K562 (cell line): ENCODE measurements around the gene SLCO3A1. TPM values are rescaled to one million over a fixed set of nuclear protein-coding genes. Genes with fewer than 3 reads are reported as not detected.

Experiments
- ATAC-seq: fragments of 200-7000 bp; cut with Tn5 transposase; 3 replicates; pipeline ENCODE4 v1.9.1; 2020; ENCODE audit warnings: moderate library complexity
- BruUV-seq: library from RNA; stranded (reverse); fragments of 400-500 nt; replicated peaks from 2 replicates; lab custom pipeline; 2021; lab: Mats Ljungman, UMichigan
- CTCF ChIA-PET: fragments of 300-600 bp; formaldehyde crosslinking; extraction: SDS; loops from one replicate; lab custom pipeline; 2021; ENCODE audit warnings: low intra/inter-chr PET ratio; lab: Yijun Ruan, JAX
- POLR2A ChIA-PET: fragments of 300-600, 350-650 bp; sonication (Branson Sonifier 250); formaldehyde crosslinking; extraction: SDS; loops from one replicate; lab custom pipeline; 2021; ENCODE audit warnings: antibody characterized with exemption, inconsistent platforms; lab: Yijun Ruan, JAX
- DNase-seq, 4 experiments: peaks; one replicate each; pipeline versions ENCODE4 v3.0.0 to v3.0.0-alpha.2; 2011 to 2018; ENCODE audit warnings: low spot score in 3 of 4, mixed read lengths in 3 of 4; ENCODE audit errors: extremely low read depth in 1 of 4
- FAIRE-seq: peaks from 2 replicates; lab custom pipeline; 2011; peaks lifted over from hg19 to GRCh38; lab: Jason Lieb, UNC
- H2AFZ ChIP-seq: 2 replicates; pipeline ENCODE4 v1.6.0; 2011; ENCODE audit warnings: low read depth, low read length, control low read depth, inconsistent platforms
- H3K27ac ChIP-seq: fragments of 200-600 bp; 3 replicates; pipeline ENCODE4 v1.8.0; 2011; ENCODE audit warnings: low read depth, mild to moderate bottlenecking, control low read depth, inconsistent platforms, low read length, moderate library complexity, mixed read lengths; ENCODE audit errors: extremely low read depth
- H3K27me3 ChIP-seq, 2 experiments: fragments of 300-600 bp in 1 of 2; 2 replicates in 1 of 2; 3 replicates in 1 of 2; pipeline versions ENCODE4 v1.6.0 to v1.8.0; 2011; ENCODE audit warnings: inconsistent platforms in 2 of 2, low read length in 2 of 2, mild to moderate bottlenecking in 1 of 2, mixed read lengths in 1 of 2, moderate library complexity in 1 of 2; ENCODE audit not compliant: control insufficient read depth in 2 of 2, insufficient read depth in 2 of 2
- H3K36me3 ChIP-seq: fragments of 300-600 bp; 3 replicates; pipeline ENCODE4 v1.8.0; 2011; ENCODE audit warnings: mild to moderate bottlenecking, low read length, inconsistent platforms; ENCODE audit not compliant: control insufficient read depth, insufficient read depth
- H3K4me1 ChIP-seq, 2 experiments: fragments of 200-600 bp in 1 of 2; replicated peaks in 1 of 2; 2 replicates in 1 of 2; 3 replicates in 1 of 2; pipeline versions ENCODE4 v1.5.1 to v1.8.0; 2011; ENCODE audit warnings: inconsistent platforms in 2 of 2, low read length in 2 of 2, mild to moderate bottlenecking in 1 of 2, mixed read lengths in 1 of 2, moderate library complexity in 1 of 2; ENCODE audit not compliant: control insufficient read depth in 2 of 2, insufficient read depth in 2 of 2
- H3K4me2 ChIP-seq: 2 replicates; pipeline ENCODE4 v1.6.1; 2011; ENCODE audit warnings: low read length, control low read depth, inconsistent platforms, mixed read lengths; ENCODE audit not compliant: insufficient read depth
- H3K4me3 ChIP-seq: fragments of 200-600 bp; sonication (generic), shearing (Covaris generic); 2 replicates; pipeline ENCODE4 v1.5.1; 2016; ENCODE audit warnings: control low read depth, inconsistent platforms
- H3K79me2 ChIP-seq: fragments of 200-600 bp; 3 replicates; pipeline ENCODE4 v1.8.0; 2011; ENCODE audit warnings: low read length, inconsistent platforms; ENCODE audit not compliant: control insufficient read depth, insufficient read depth
- H3K9ac ChIP-seq, 2 experiments: 2 replicates each; pipeline versions ENCODE4 v1.6.0 to v1.6.1; 2011; ENCODE audit warnings: low read depth in 2 of 2, low read length in 2 of 2, control low read depth in 1 of 2, inconsistent platforms in 1 of 2, mild to moderate bottlenecking in 1 of 2, mixed read lengths in 1 of 2; ENCODE audit not compliant: insufficient read depth in 1 of 2
- H3K9me1 ChIP-seq: one replicate; pipeline ENCODE4 v1.6.0; 2011; ENCODE audit warnings: inconsistent platforms, mild to moderate bottlenecking, low read length, moderate library complexity; ENCODE audit not compliant: control insufficient read depth, insufficient read depth
- H3K9me3 ChIP-seq: replicated peaks from 2 replicates; pipeline ENCODE4 v1.5.1; 2011; ENCODE audit warnings: low read depth, low read length, inconsistent platforms; ENCODE audit not compliant: control insufficient read depth, insufficient read depth
- H4K20me1 ChIP-seq: replicated peaks from 2 replicates; pipeline ENCODE4 v1.6.1; 2011; ENCODE audit warnings: low read length, inconsistent platforms, mixed read lengths; ENCODE audit not compliant: control insufficient read depth, insufficient read depth
- BRD9 ChIP-seq: fragments of 450-650 bp; IDR thresholded peaks from 2 replicates; pipeline ENCODE4 v1.6.1; 2018; ENCODE audit warnings: low read depth; ENCODE audit not compliant: partially characterized antibody
- CCNT2 ChIP-seq: IDR thresholded peaks from 2 replicates; pipeline ENCODE4 v1.6.1; 2011; ENCODE audit warnings: borderline replicate concordance, low read depth, mild to moderate bottlenecking, moderate library complexity, mixed read lengths, low read length; ENCODE audit not compliant: insufficient read length; ENCODE audit errors: extremely low read depth
- FOXK1 ChIP-seq: sonication (generic); formaldehyde crosslinking; IDR thresholded peaks from 2 replicates; pipeline ENCODE4 v1.8.0; 2022; ENCODE audit warnings: missing genetic modification reagents, mild to moderate bottlenecking, borderline replicate concordance
- HNRNPUL1 ChIP-seq: fragments of 200-400 bp; formaldehyde crosslinking; IDR thresholded peaks from 2 replicates; pipeline ENCODE4 v1.6.1; 2017; ENCODE audit warnings: low read length
- THAP7 ChIP-seq: fragments of 250-450 bp; sonication (Bioruptor Pico); IDR thresholded peaks from 2 replicates; pipeline ENCODE4 v1.5.0; 2021
- ZBTB7A ChIP-seq: IDR thresholded peaks from 2 replicates; pipeline ENCODE4 v1.6.1; 2011; ENCODE audit warnings: low read depth, mild to moderate bottlenecking, low read length, moderate library complexity, borderline replicate concordance; ENCODE audit not compliant: control insufficient read depth
- ZNF184 ChIP-seq: sonication (generic); formaldehyde crosslinking; IDR thresholded peaks from 2 replicates; pipeline ENCODE4 v1.5.0; 2020; ENCODE audit warnings: missing genetic modification reagents
- ZNF444 ChIP-seq: fragments of 250-450 bp; sonication (Bioruptor Pico); IDR thresholded peaks from 2 replicates; pipeline ENCODE4 v1.4.0; 2020; ENCODE audit warnings: mild to moderate bottlenecking, moderate library complexity
- WGBS: fragments of 100-300 bp; shearing (Covaris generic); methylation state at CpG from one replicate; pipeline ENCODE4 v1.1.6; 2016; ENCODE audit warnings: low coverage, mixed read lengths; ENCODE audit not compliant: insufficient coverage; ENCODE audit errors: missing lambda C conversion rate; 5-methylcytosine and 5-hydroxymethylcytosine counted together
- in situ Hi-C: fragments of 300-500 bp; cut with MboI; formaldehyde crosslinking; loops from 4 replicates; pipeline ENCODE4 v1.15.0; 2018; ENCODE audit warnings: inconsistent platforms, mixed read lengths
- intact Hi-C: fragments of 100-400 bp; cut with micrococcal nuclease; formaldehyde crosslinking; loops from 2 replicates; pipeline ENCODE4 v1.14.2; 2022
- polyA plus RNA-seq, 8 experiments: library from polyadenylated mRNA; depleted of rRNA in 4 of 8; stranded (reverse) in 5 of 8; unstranded in 3 of 8; fragments of >200 nt; fragmentation: Nextera tagmentation in 2 of 8; fragmentation: Illumina TruSeq in 1 of 8; extraction: Ambion mirVana in 2 of 8; extraction: Trizol in 1 of 8; gene quantifications; 2 replicates each; pipeline versions ENCODE4 v1.2.1 to v1.2.3, GENCODE V29; 2011 to 2014; ENCODE audit warnings: inconsistent platforms in 1 of 8, missing spikeins in 1 of 8
- total RNA-seq, 7 experiments: library from RNA; depleted of rRNA in 6 of 7; stranded (reverse); fragments of >200 nt in 6 of 7; fragmentation: Illumina TruSeq in 2 of 7; extraction: Trizol in 2 of 7; gene quantifications; 2 replicates each; pipeline versions ENCODE4 v1.2.1 to v1.2.3, GENCODE V29; 2011 to 2021; ENCODE audit warnings: low replicate concordance in 1 of 7
- TF ChIP-seq, protein P1 (sequence below): fragments of 450-650 bp; IDR thresholded peaks from 2 replicates; pipeline ENCODE4 v1.6.1; 2016; ENCODE audit warnings: mild to moderate bottlenecking, moderate library complexity

SLCO3A1 gene
- total and polyA plus RNA-seq, 9 of the 15 experiments (the other 6 are each of a cell fraction or from before 2014, with no cell fraction given), result 0.01 to 0.84 (median 0.06) TPM; not detected in 3

- FAIRE-seq, result no peak
- POLR2A ChIA-PET, result no interaction called here
- intact Hi-C loops, result loop anchor here (5.0 kb wide), 2 partner anchors 222 to 367 kb away; partner anchors contain the start of gene SLCO3A1
Measured at GRCh38 chr15:92074646-92075045, 221.1 kb downstream of the SLCO3A1 start.

More at GRCh38 chr15:92074646-92075045, 221.1 kb downstream of the SLCO3A1 start:
- DNase-seq (no peak), ATAC-seq (no peak)
- TF ChIP-seq, protein P1, sequence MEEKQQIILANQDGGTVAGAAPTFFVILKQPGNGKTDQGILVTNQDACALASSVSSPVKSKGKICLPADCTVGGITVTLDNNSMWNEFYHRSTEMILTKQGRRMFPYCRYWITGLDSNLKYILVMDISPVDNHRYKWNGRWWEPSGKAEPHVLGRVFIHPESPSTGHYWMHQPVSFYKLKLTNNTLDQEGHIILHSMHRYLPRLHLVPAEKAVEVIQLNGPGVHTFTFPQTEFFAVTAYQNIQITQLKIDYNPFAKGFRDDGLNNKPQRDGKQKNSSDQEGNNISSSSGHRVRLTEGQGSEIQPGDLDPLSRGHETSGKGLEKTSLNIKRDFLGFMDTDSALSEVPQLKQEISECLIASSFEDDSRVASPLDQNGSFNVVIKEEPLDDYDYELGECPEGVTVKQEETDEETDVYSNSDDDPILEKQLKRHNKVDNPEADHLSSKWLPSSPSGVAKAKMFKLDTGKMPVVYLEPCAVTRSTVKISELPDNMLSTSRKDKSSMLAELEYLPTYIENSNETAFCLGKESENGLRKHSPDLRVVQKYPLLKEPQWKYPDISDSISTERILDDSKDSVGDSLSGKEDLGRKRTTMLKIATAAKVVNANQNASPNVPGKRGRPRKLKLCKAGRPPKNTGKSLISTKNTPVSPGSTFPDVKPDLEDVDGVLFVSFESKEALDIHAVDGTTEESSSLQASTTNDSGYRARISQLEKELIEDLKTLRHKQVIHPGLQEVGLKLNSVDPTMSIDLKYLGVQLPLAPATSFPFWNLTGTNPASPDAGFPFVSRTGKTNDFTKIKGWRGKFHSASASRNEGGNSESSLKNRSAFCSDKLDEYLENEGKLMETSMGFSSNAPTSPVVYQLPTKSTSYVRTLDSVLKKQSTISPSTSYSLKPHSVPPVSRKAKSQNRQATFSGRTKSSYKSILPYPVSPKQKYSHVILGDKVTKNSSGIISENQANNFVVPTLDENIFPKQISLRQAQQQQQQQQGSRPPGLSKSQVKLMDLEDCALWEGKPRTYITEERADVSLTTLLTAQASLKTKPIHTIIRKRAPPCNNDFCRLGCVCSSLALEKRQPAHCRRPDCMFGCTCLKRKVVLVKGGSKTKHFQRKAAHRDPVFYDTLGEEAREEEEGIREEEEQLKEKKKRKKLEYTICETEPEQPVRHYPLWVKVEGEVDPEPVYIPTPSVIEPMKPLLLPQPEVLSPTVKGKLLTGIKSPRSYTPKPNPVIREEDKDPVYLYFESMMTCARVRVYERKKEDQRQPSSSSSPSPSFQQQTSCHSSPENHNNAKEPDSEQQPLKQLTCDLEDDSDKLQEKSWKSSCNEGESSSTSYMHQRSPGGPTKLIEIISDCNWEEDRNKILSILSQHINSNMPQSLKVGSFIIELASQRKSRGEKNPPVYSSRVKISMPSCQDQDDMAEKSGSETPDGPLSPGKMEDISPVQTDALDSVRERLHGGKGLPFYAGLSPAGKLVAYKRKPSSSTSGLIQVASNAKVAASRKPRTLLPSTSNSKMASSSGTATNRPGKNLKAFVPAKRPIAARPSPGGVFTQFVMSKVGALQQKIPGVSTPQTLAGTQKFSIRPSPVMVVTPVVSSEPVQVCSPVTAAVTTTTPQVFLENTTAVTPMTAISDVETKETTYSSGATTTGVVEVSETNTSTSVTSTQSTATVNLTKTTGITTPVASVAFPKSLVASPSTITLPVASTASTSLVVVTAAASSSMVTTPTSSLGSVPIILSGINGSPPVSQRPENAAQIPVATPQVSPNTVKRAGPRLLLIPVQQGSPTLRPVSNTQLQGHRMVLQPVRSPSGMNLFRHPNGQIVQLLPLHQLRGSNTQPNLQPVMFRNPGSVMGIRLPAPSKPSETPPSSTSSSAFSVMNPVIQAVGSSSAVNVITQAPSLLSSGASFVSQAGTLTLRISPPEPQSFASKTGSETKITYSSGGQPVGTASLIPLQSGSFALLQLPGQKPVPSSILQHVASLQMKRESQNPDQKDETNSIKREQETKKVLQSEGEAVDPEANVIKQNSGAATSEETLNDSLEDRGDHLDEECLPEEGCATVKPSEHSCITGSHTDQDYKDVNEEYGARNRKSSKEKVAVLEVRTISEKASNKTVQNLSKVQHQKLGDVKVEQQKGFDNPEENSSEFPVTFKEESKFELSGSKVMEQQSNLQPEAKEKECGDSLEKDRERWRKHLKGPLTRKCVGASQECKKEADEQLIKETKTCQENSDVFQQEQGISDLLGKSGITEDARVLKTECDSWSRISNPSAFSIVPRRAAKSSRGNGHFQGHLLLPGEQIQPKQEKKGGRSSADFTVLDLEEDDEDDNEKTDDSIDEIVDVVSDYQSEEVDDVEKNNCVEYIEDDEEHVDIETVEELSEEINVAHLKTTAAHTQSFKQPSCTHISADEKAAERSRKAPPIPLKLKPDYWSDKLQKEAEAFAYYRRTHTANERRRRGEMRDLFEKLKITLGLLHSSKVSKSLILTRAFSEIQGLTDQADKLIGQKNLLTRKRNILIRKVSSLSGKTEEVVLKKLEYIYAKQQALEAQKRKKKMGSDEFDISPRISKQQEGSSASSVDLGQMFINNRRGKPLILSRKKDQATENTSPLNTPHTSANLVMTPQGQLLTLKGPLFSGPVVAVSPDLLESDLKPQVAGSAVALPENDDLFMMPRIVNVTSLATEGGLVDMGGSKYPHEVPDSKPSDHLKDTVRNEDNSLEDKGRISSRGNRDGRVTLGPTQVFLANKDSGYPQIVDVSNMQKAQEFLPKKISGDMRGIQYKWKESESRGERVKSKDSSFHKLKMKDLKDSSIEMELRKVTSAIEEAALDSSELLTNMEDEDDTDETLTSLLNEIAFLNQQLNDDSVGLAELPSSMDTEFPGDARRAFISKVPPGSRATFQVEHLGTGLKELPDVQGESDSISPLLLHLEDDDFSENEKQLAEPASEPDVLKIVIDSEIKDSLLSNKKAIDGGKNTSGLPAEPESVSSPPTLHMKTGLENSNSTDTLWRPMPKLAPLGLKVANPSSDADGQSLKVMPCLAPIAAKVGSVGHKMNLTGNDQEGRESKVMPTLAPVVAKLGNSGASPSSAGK, result no peak
- no peak for TF ChIP-seq BRD9
- no peak for TF ChIP-seq ZBTB7A
- no peak for TF ChIP-seq ZNF444 (CRISPR knock-in tag)
- no peak for TF ChIP-seq FOXK1
- no peak for TF ChIP-seq CCNT2
- TF ChIP-seq HNRNPUL1, result no peak
- no peak for TF ChIP-seq ZNF184 (CRISPR knock-in tag)
- no peak for TF ChIP-seq THAP7 (CRISPR knock-in tag)
- no TSS peak for BruUV-seq
- WGBS, result 3% methylated on average over 5 of the region's 5 CpGs
- Histone ChIP-seq H3K9me3 (no peaks in the 10 kb centered on the region), H3K9me1 (no peaks in the 10 kb centered on the region), H3K4me1 (no peaks in the 10 kb centered on the region), H3K4me3 (no peak overlapping the region), H2AFZ (no peak overlapping the region), H3K27ac (no peak overlapping the region), H3K4me2 (no peak overlapping the region), H3K79me2 (no peaks in the 10 kb centered on the region), H3K9ac (no peak overlapping the region), H4K20me1 (no peaks in the 10 kb centered on the region; the same call in 1 of the 2 replicates), H3K36me3 (no peaks in the 10 kb centered on the region), H3K27me3 (peaks cover 2 to 49% of the 10 kb centered on the region in 2 experiments; a peak in 4 of 5 replicates)
- CTCF ChIA-PET, result no interaction called here
- in situ Hi-C loops, result no loop called here
